ENCODE measurements around the gene DPP6. TPM values are rescaled to one million over a fixed set of nuclear protein-coding genes. Genes with fewer than 3 reads are reported as not detected.
"Not testable (repeated sequence)": the region's sequence is repeated elsewhere in the genome, so short reads cannot be mapped to it uniquely, and the experiment has no call there.

Gene DPP6
- total and polyA plus RNA-seq, 2 experiments from 2014 or later = not detected

GRCh38 chr7:154135646-154136045 lies 83.4 kb downstream of the DPP6 start:
- H3K27me3 Mint-ChIP-seq (ENCODE audit: insufficient read depth, low read depth, poor library complexity); H3K79me2 ChIP-seq (replicated peaks; ENCODE audit: insufficient read depth); H3K9me3 Mint-ChIP-seq; H3K36me3 Mint-ChIP-seq (ENCODE audit: low read depth); H3K4me1 ChIP-seq (ENCODE audit: insufficient read depth); H3K27ac Mint-ChIP-seq; H4K20me1 ChIP-seq (replicated peaks; ENCODE audit: insufficient read depth); H3K4me3 ChIP-seq; H2AFZ ChIP-seq; H3F3A ChIP-seq (replicated peaks; ENCODE audit: low read depth); H3K4me1 Mint-ChIP-seq; H3K27me3 ChIP-seq (ENCODE audit: insufficient read depth); ATAC-seq; H3K4me3 Mint-ChIP-seq; H3K9me2 ChIP-seq (ENCODE audit: insufficient read depth); DNase-seq (ENCODE audit: low spot score); H3K4me2 ChIP-seq; H3K36me3 ChIP-seq (ENCODE audit: insufficient read depth); H3K27ac ChIP-seq (ENCODE audit: low read depth): not testable (repeated sequence)

- not testable (repeated sequence) for ATAC-seq; H3K4me1 ChIP-seq (ENCODE audit: insufficient read depth); H3K27me3 ChIP-seq (ENCODE audit: insufficient read depth); DNase-seq (ENCODE audit: low spot score); H3K4me3 ChIP-seq; H4K20me1 ChIP-seq (replicated peaks; ENCODE audit: insufficient read depth); H3K27ac Mint-ChIP-seq; H3K36me3 ChIP-seq (ENCODE audit: insufficient read depth); H3K27ac ChIP-seq (ENCODE audit: low read depth); H3K4me1 Mint-ChIP-seq; H3K9me3 Mint-ChIP-seq; H3K9me2 ChIP-seq (ENCODE audit: insufficient read depth); H3K79me2 ChIP-seq (replicated peaks; ENCODE audit: insufficient read depth); H3F3A ChIP-seq (replicated peaks; ENCODE audit: low read depth); H3K4me2 ChIP-seq; H2AFZ ChIP-seq; H3K4me3 Mint-ChIP-seq; H3K27me3 Mint-ChIP-seq (ENCODE audit: insufficient read depth, low read depth, poor library complexity); H3K36me3 Mint-ChIP-seq (ENCODE audit: low read depth)
Measured at GRCh38 chr7:154145922-154146706, 93.9 kb downstream of the DPP6 start.

- H3K36me3 ChIP-seq (ENCODE audit: insufficient read depth); ATAC-seq; H3K36me3 Mint-ChIP-seq (ENCODE audit: low read depth): not testable (repeated sequence)
Measured at GRCh38 chr7:154146707-154147038, 94.5 kb downstream of the DPP6 start.

GRCh38 chr7:154148791-154149516 lies 96.8 kb downstream of the DPP6 start:
- not testable (repeated sequence) for H3K27me3 Mint-ChIP-seq (ENCODE audit: insufficient read depth, low read depth, poor library complexity)

More at GRCh38 chr7:154146707-154147038, 94.5 kb downstream of the DPP6 start:
- not testable (repeated sequence) for DNase-seq (ENCODE audit: low spot score); H3K27ac ChIP-seq (ENCODE audit: low read depth); H2AFZ ChIP-seq; H3K9me2 ChIP-seq (ENCODE audit: insufficient read depth); H3K9me3 Mint-ChIP-seq; H3F3A ChIP-seq (replicated peaks; ENCODE audit: low read depth); H3K27ac Mint-ChIP-seq; H3K4me3 Mint-ChIP-seq; H3K4me3 ChIP-seq; H3K4me1 ChIP-seq (ENCODE audit: insufficient read depth); H3K4me2 ChIP-seq; H3K27me3 ChIP-seq (ENCODE audit: insufficient read depth); H3K79me2 ChIP-seq (replicated peaks; ENCODE audit: insufficient read depth); H3K4me1 Mint-ChIP-seq; H4K20me1 ChIP-seq (replicated peaks; ENCODE audit: insufficient read depth); H3K27me3 Mint-ChIP-seq (ENCODE audit: insufficient read depth, low read depth, poor library complexity)

GRCh38 chr7:154150656-154151055 lies 98.5 kb downstream of the DPP6 start:
- not testable (repeated sequence) for H3K4me1 Mint-ChIP-seq; H3K9me3 Mint-ChIP-seq; H3K4me2 ChIP-seq; H3K27ac Mint-ChIP-seq; H3K27me3 ChIP-seq (ENCODE audit: insufficient read depth); H4K20me1 ChIP-seq (replicated peaks; ENCODE audit: insufficient read depth); H3K4me1 ChIP-seq (ENCODE audit: insufficient read depth); H3K27ac ChIP-seq (ENCODE audit: low read depth); H3K4me3 Mint-ChIP-seq; ATAC-seq; H3K9me2 ChIP-seq (ENCODE audit: insufficient read depth); H3F3A ChIP-seq (replicated peaks; ENCODE audit: low read depth); H3K79me2 ChIP-seq (replicated peaks; ENCODE audit: insufficient read depth); H3K4me3 ChIP-seq; H3K36me3 ChIP-seq (ENCODE audit: insufficient read depth); H3K27me3 Mint-ChIP-seq (ENCODE audit: insufficient read depth, low read depth, poor library complexity); DNase-seq (ENCODE audit: low spot score); H2AFZ ChIP-seq; H3K36me3 Mint-ChIP-seq (ENCODE audit: low read depth)

More at GRCh38 chr7:154148791-154149516, 96.8 kb downstream of the DPP6 start:
- not testable (repeated sequence) for H3K9me3 Mint-ChIP-seq; H3K27ac ChIP-seq (ENCODE audit: low read depth); H3K4me3 ChIP-seq; H3K36me3 ChIP-seq (ENCODE audit: insufficient read depth); H3K27me3 ChIP-seq (ENCODE audit: insufficient read depth); H3K27ac Mint-ChIP-seq; H3K9me2 ChIP-seq (ENCODE audit: insufficient read depth); H4K20me1 ChIP-seq (replicated peaks; ENCODE audit: insufficient read depth); H2AFZ ChIP-seq; H3K36me3 Mint-ChIP-seq (ENCODE audit: low read depth); H3F3A ChIP-seq (replicated peaks; ENCODE audit: low read depth); H3K4me1 ChIP-seq (ENCODE audit: insufficient read depth); H3K79me2 ChIP-seq (replicated peaks; ENCODE audit: insufficient read depth); H3K4me1 Mint-ChIP-seq; H3K4me2 ChIP-seq; H3K4me3 Mint-ChIP-seq; DNase-seq (ENCODE audit: low spot score)
- peak; percentile 99 for ATAC-seq

- not testable (repeated sequence) for H3K27me3 ChIP-seq (ENCODE audit: insufficient read depth); DNase-seq (ENCODE audit: low spot score); H3K9me2 ChIP-seq (ENCODE audit: insufficient read depth); H3K27ac Mint-ChIP-seq; H3K9me3 Mint-ChIP-seq; H2AFZ ChIP-seq; H3K4me2 ChIP-seq; H3K27me3 Mint-ChIP-seq (ENCODE audit: insufficient read depth, low read depth, poor library complexity); H3K4me3 Mint-ChIP-seq; H3K4me1 ChIP-seq (ENCODE audit: insufficient read depth); H3K4me1 Mint-ChIP-seq; H3K36me3 Mint-ChIP-seq (ENCODE audit: low read depth); H3F3A ChIP-seq (replicated peaks; ENCODE audit: low read depth); H3K27ac ChIP-seq (ENCODE audit: low read depth); ATAC-seq; H3K4me3 ChIP-seq; H3K79me2 ChIP-seq (replicated peaks; ENCODE audit: insufficient read depth); H3K36me3 ChIP-seq (ENCODE audit: insufficient read depth); H4K20me1 ChIP-seq (replicated peaks; ENCODE audit: insufficient read depth)
Measured at GRCh38 chr7:154151306-154151705, 99.1 kb downstream of the DPP6 start.
